HepG2 (cell line): Measurements from ENCODE around the gene JDP2. TPM values are rescaled to one million over a fixed set of nuclear protein-coding genes. Genes with fewer than 3 reads are reported as not detected.

Experiments
- ATF7 ChIP-seq, 2 experiments: fragments of 450-650 bp in 1 of 2; sonication (generic) in 1 of 2; formaldehyde crosslinking in 1 of 2; IDR thresholded peaks; 2 replicates each; pipeline versions ENCODE4 v1.4.0 to v1.6.1; 2016 to 2020; ENCODE audit warnings: antibody characterized with exemption in 1 of 2, mild to moderate bottlenecking in 1 of 2, missing genetic modification reagents in 1 of 2
- EZH2 ChIP-seq: conservative IDR thresholded peaks from 2 replicates; pipeline ENCODE4 v1.6.1; 2012; ENCODE audit warnings: mild to moderate bottlenecking, low read depth, low read length, moderate library complexity
- GFI1 ChIP-seq: sonication (generic); formaldehyde crosslinking; IDR thresholded peaks from 2 replicates; pipeline ENCODE4 v1.5.0; 2020; ENCODE audit warnings: missing genetic modification reagents, mild to moderate bottlenecking, borderline replicate concordance
- GTF3A ChIP-seq: sonication (generic); formaldehyde crosslinking; conservative IDR thresholded peaks from 2 replicates; pipeline ENCODE4 v1.4.0; 2020; ENCODE audit warnings: mild to moderate bottlenecking, missing genetic modification reagents
- HNRNPUL1 ChIP-seq: fragments of 200-400 bp; formaldehyde crosslinking; IDR thresholded peaks from 2 replicates; pipeline ENCODE4 v1.6.1; 2017; ENCODE audit warnings: low read depth, mild to moderate bottlenecking, low read length, moderate library complexity
- KDM1A ChIP-seq: IDR thresholded peaks from 2 replicates; pipeline ENCODE4 v1.6.1; 2016; ENCODE audit warnings: missing compliant biosample characterization
- MBNL3 ChIP-seq: fragments of 250-450 bp; sonication (Bioruptor Pico); conservative IDR thresholded peaks from 2 replicates; pipeline ENCODE4 v1.8.0; 2022; ENCODE audit warnings: mild to moderate bottlenecking, inconsistent platforms
- NFYC ChIP-seq: IDR thresholded peaks from 2 replicates; pipeline ENCODE4 v1.6.1; 2016; ENCODE audit warnings: missing genetic modification reagents, missing compliant biosample characterization
- RBM39 ChIP-seq: fragments of 200-400 bp; formaldehyde crosslinking; IDR thresholded peaks from one replicate; pipeline ENCODE4 v1.6.1; 2018; ENCODE audit warnings: antibody characterized with exemption, mild to moderate bottlenecking, low read depth, low read length; ENCODE audit not compliant: poor library complexity, severe bottlenecking
- SIX4 ChIP-seq: sonication (generic); formaldehyde crosslinking; IDR thresholded peaks from 2 replicates; pipeline ENCODE4 v1.4.0; 2020; ENCODE audit warnings: missing genetic modification reagents
- SMC3 ChIP-seq: IDR thresholded peaks from 2 replicates; pipeline ENCODE4 v1.6.1; 2011; ENCODE audit warnings: low read length, improper control_type of control experiment
- ZKSCAN8 ChIP-seq: IDR thresholded peaks from 2 replicates; pipeline ENCODE4 v1.6.1; 2016; ENCODE audit warnings: borderline replicate concordance, missing genetic modification reagents, missing compliant biosample characterization
- ZNF121 ChIP-seq: sonication (generic); formaldehyde crosslinking; IDR thresholded peaks from 2 replicates; pipeline ENCODE4 v1.5.0; 2020; ENCODE audit warnings: mild to moderate bottlenecking, missing genetic modification reagents
- ZNF160 ChIP-seq: sonication (generic); formaldehyde crosslinking; IDR thresholded peaks from 2 replicates; pipeline ENCODE4 v1.8.0; 2022; ENCODE audit warnings: mild to moderate bottlenecking, inconsistent platforms, missing genetic modification reagents
- ZNF570 ChIP-seq: sonication (generic); formaldehyde crosslinking; IDR thresholded peaks from 2 replicates; pipeline ENCODE4 v1.4.0; 2020; ENCODE audit warnings: mild to moderate bottlenecking, missing genetic modification reagents, borderline replicate concordance
- ZNF761 ChIP-seq: sonication (generic); formaldehyde crosslinking; conservative IDR thresholded peaks from 2 replicates; pipeline ENCODE4 v1.4.0; 2020; ENCODE audit warnings: mild to moderate bottlenecking, missing genetic modification reagents
- ZNF776 ChIP-seq: sonication (generic); formaldehyde crosslinking; IDR thresholded peaks from 2 replicates; pipeline ENCODE4 v1.4.0; 2020; ENCODE audit warnings: mild to moderate bottlenecking, missing genetic modification reagents
- ZNF782 ChIP-seq: sonication (generic); formaldehyde crosslinking; IDR thresholded peaks from 2 replicates; pipeline ENCODE4 v1.4.0; 2020; ENCODE audit warnings: missing genetic modification reagents, mild to moderate bottlenecking, borderline replicate concordance
- ZNF879 ChIP-seq: sonication (generic); formaldehyde crosslinking; IDR thresholded peaks from 2 replicates; pipeline ENCODE4 v1.8.1; 2023; ENCODE audit warnings: missing genetic modification reagents
- polyA plus RNA-seq, 8 experiments: library from polyadenylated mRNA; depleted of rRNA in 3 of 8; stranded (reverse) in 7 of 8; unstranded in 1 of 8; fragments of >200 nt; fragmentation: Illumina TruSeq in 4 of 8; extraction: Trizol in 4 of 8; gene quantifications; 2 replicates each; pipeline versions ENCODE4 v1.2.1 to v1.2.3, GENCODE V29; 2011 to 2016; ENCODE audit warnings: low read depth in 4 of 8, missing spikeins in 1 of 8, mixed read lengths in 1 of 8; ENCODE audit not compliant: insufficient read depth in 1 of 8
- total RNA-seq, 5 experiments: library from RNA; depleted of rRNA; stranded (reverse); fragments of >200 nt; fragmentation: Illumina TruSeq; extraction: Trizol; gene quantifications; 2 replicates each; pipeline ENCODE4 v1.2.3, GENCODE V29; 2016; ENCODE audit warnings: low read depth in 1 of 5
- TF ChIP-seq, protein P1 (sequence below): IDR thresholded peaks from 2 replicates; pipeline ENCODE4 v1.6.1; 2016; ENCODE audit warnings: missing compliant biosample characterization, missing genetic modification reagents, borderline replicate concordance
- TF ChIP-seq, protein P2 (sequence below): sonication (generic); formaldehyde crosslinking; IDR thresholded peaks from 2 replicates; pipeline ENCODE4 v1.8.0; 2022; ENCODE audit warnings: mild to moderate bottlenecking, missing genetic modification reagents, moderate library complexity
- TF ChIP-seq, protein P3 (sequence below): sonication (generic); formaldehyde crosslinking; IDR thresholded peaks from 2 replicates; pipeline ENCODE4 v1.4.0; 2020; ENCODE audit warnings: missing genetic modification reagents
- TF ChIP-seq, protein P4 (sequence below): sonication (generic); formaldehyde crosslinking; IDR thresholded peaks from 2 replicates; pipeline ENCODE4 v1.4.0; 2020; ENCODE audit warnings: low read depth, mild to moderate bottlenecking, missing genetic modification reagents
- TF ChIP-seq, protein P5 (sequence below): sonication (generic); formaldehyde crosslinking; IDR thresholded peaks from 2 replicates; pipeline ENCODE4 v1.9.0; 2021; ENCODE audit warnings: missing genetic modification reagents, borderline replicate concordance

Gene JDP2
- total and polyA plus RNA-seq, 2 of the 13 experiments (the other 11 are each of a cell fraction or from before 2014, with no cell fraction given): 8.0 to 8.9 TPM

DNA sequence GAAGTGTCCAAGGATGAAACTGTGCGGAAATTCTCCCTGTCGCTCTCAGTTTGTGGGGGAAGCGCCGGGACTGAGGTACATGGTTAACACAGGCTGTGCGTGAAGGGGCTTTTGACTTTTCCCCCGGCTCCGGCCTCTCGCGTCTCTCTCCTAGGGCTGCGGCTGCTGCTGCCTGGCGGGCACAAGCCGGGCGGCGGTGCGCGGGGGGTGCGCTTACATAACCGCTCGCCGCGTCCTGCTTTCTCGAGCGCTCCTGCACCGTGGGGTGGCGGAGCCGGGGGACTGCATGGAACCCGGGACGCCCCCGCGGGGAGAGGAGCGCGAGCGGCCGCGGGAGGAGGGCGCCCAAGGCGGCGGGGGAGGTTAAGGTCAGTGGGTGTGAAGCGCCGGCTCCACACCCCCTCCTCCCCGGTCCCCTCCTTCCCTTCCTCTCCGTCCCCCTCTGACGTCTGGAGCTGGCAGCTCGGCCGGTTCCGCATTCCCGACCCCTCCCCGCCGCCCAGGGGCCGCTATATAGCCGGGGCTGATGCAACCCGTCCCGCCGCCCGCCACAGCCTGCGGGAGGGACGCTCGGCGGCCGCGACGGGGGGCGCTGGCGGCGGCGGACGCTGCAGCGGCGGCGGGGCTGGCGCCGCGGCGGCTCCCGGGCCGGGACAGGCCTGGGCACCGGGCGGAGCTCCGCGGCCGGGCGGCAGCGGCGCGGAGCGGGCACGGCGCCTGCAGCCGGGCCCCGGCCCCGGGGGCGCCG, at the start of gene JDP2 (continued):
- TF ChIP-seq, protein P1, sequence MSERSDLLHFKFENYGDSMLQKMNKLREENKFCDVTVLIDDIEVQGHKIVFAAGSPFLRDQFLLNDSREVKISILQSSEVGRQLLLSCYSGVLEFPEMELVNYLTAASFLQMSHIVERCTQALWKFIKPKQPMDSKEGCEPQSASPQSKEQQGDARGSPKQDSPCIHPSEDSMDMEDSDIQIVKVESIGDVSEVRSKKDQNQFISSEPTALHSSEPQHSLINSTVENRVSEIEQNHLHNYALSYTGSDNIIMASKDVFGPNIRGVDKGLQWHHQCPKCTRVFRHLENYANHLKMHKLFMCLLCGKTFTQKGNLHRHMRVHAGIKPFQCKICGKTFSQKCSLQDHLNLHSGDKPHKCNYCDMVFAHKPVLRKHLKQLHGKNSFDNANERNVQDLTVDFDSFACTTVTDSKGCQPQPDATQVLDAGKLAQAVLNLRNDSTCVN (CRISPR knock-in tag): no peak
- TF ChIP-seq GTF3A (no peak), ZNF570 (CRISPR knock-in tag) (no peak), ZNF160 (CRISPR knock-in tag) (no peak), ATF7 (IDR thresholded peaks at IDR 0.05) (no peak), ATF7 (CRISPR knock-in tag; IDR thresholded peaks at IDR 0.05) (no peak), RBM39 (no peak), ZKSCAN8 (CRISPR knock-in tag) (no peak), ZNF782 (CRISPR knock-in tag) (no peak), ZNF121 (0 out of 2 replicates have a peak, but pooled peaks have one; percentile 19), EZH2 (no peak), KDM1A (CRISPR knock-in tag) (no peak), ZNF761 (CRISPR knock-in tag) (no peak), ZNF776 (no peak), ZNF879 (CRISPR knock-in tag) (no peak), NFYC (no peak), MBNL3 (CRISPR knock-in tag) (no peak), HNRNPUL1 (no peak), SIX4 (CRISPR knock-in tag) (no peak), GFI1 (CRISPR knock-in tag) (no peak), SMC3 (no peak)
- TF ChIP-seq, protein P2, sequence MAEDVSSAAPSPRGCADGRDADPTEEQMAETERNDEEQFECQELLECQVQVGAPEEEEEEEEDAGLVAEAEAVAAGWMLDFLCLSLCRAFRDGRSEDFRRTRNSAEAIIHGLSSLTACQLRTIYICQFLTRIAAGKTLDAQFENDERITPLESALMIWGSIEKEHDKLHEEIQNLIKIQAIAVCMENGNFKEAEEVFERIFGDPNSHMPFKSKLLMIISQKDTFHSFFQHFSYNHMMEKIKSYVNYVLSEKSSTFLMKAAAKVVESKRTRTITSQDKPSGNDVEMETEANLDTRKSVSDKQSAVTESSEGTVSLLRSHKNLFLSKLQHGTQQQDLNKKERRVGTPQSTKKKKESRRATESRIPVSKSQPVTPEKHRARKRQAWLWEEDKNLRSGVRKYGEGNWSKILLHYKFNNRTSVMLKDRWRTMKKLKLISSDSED (CRISPR knock-in tag): no peak
- TF ChIP-seq, protein P3, sequence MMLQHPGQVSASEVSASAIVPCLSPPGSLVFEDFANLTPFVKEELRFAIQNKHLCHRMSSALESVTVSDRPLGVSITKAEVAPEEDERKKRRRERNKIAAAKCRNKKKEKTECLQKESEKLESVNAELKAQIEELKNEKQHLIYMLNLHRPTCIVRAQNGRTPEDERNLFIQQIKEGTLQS (CRISPR knock-in tag): peak; percentile 92
- TF ChIP-seq, protein P4, sequence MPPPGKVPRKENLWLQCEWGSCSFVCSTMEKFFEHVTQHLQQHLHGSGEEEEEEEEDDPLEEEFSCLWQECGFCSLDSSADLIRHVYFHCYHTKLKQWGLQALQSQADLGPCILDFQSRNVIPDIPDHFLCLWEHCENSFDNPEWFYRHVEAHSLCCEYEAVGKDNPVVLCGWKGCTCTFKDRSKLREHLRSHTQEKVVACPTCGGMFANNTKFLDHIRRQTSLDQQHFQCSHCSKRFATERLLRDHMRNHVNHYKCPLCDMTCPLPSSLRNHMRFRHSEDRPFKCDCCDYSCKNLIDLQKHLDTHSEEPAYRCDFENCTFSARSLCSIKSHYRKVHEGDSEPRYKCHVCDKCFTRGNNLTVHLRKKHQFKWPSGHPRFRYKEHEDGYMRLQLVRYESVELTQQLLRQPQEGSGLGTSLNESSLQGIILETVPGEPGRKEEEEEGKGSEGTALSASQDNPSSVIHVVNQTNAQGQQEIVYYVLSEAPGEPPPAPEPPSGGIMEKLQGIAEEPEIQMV (CRISPR knock-in tag): peak; percentile 54; the same call in 1 of the 2 replicates
- TF ChIP-seq, protein P5, sequence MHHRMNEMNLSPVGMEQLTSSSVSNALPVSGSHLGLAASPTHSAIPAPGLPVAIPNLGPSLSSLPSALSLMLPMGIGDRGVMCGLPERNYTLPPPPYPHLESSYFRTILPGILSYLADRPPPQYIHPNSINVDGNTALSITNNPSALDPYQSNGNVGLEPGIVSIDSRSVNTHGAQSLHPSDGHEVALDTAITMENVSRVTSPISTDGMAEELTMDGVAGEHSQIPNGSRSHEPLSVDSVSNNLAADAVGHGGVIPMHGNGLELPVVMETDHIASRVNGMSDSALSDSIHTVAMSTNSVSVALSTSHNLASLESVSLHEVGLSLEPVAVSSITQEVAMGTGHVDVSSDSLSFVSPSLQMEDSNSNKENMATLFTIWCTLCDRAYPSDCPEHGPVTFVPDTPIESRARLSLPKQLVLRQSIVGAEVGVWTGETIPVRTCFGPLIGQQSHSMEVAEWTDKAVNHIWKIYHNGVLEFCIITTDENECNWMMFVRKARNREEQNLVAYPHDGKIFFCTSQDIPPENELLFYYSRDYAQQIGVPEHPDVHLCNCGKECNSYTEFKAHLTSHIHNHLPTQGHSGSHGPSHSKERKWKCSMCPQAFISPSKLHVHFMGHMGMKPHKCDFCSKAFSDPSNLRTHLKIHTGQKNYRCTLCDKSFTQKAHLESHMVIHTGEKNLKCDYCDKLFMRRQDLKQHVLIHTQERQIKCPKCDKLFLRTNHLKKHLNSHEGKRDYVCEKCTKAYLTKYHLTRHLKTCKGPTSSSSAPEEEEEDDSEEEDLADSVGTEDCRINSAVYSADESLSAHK (CRISPR knock-in tag): no peak
